ENCODE measurements around the gene CLCN4.

GRCh38 chrX:10221651-10222050 lies 64.9 kb downstream of the CLCN4 start:
- TF ChIP-seq, protein P1, sequence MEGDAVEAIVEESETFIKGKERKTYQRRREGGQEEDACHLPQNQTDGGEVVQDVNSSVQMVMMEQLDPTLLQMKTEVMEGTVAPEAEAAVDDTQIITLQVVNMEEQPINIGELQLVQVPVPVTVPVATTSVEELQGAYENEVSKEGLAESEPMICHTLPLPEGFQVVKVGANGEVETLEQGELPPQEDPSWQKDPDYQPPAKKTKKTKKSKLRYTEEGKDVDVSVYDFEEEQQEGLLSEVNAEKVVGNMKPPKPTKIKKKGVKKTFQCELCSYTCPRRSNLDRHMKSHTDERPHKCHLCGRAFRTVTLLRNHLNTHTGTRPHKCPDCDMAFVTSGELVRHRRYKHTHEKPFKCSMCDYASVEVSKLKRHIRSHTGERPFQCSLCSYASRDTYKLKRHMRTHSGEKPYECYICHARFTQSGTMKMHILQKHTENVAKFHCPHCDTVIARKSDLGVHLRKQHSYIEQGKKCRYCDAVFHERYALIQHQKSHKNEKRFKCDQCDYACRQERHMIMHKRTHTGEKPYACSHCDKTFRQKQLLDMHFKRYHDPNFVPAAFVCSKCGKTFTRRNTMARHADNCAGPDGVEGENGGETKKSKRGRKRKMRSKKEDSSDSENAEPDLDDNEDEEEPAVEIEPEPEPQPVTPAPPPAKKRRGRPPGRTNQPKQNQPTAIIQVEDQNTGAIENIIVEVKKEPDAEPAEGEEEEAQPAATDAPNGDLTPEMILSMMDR (IDR thresholded peaks at IDR 0.05) = no peak
- TF ChIP-seq EZH2 (IDR thresholded peaks at IDR 0.05; ENCODE audit: borderline replicate concordance, insufficient read depth, low read depth, low read length, poor library complexity, severe bottlenecking) = no peak
